GM04503 (cell line): ENCODE results near the gene TMOD2.

Source experiments
- DNase-seq: peaks from one replicate; pipeline ENCODE4 v3.0.0-alpha.2; 2012; ENCODE audit warnings: low read depth

Gene TMOD2

GRCh38 chr15:51856714-51857380 lies 105.5 kb downstream of the TMOD2 start:
- no peak for DNase-seq

- no peak for DNase-seq
Observed at GRCh38 chr15:51861557-51862359, 110.4 kb downstream of the TMOD2 start.

DNA sequence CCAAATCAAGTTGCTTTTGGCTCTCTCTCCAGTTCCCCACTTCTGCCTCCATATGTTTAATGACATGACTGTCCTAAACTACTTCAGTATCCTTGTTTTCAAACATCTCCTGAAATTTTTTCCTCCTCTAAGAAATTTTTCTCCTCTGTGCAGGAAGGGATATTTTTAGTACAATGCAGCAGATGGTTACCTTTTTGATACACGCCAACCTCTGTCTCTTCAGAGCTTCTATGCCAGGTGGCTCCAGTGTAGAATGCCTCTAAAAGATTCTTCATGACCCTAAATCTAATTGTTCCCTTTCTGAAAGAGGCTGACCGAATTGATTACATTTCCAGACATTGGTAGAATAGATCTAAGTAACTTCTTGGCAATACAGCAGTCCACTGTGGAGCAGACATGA lies 111.7 kb downstream of the TMOD2 start:
- DNase-seq, result no peak

DNA sequence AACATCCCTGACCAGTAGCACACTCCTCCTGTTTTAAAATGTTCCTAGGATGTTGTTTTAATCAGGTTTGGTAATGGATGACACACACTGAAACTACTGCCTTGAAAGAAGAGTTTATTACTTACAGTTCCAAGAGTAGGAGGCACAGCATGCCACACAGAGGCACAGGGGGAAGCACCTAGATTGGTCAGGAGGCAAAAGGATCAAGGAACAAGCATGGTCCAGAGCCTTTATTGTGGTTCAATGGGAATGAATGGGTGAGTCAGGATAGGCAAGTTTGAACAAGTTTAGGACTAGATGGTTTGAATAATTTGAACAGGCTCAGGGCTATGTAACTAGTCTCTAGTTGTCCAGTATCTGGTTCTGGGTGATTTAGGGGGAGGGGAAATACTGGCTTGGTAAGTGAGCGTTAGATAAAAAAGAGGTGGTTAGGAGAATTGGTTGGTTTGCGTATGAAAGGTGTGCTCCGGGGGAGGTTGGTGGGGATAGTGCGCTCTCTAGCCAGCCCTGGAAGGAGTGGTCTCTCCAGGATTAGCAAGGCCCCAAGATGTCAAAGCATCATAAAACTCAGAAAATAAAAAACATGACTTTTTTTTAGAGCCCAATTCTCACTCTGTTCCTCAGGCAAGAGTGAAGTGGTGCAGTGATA lies 113.1 kb downstream of the TMOD2 start:
- DNase-seq, result no peak

- no peak for DNase-seq
Observed at GRCh38 chr15:51865317-51865716, 113.9 kb downstream of the TMOD2 start.
